Panc1 (cell line): ENCODE measurements around the gene DFFA. TPM values are rescaled to one million over a fixed set of nuclear protein-coding genes. Genes with fewer than 3 reads are reported as not detected.

Experiments used
- ATAC-seq: fragments of 200-7000 bp; cut with Tn5 transposase; 2 replicates; pipeline ENCODE4 v1.9.1; 2020; ENCODE audit warnings: mild to moderate bottlenecking, moderate library complexity
- BruUV-seq: library from RNA; stranded (reverse); fragments of 400-500 nt; replicated peaks from 2 replicates; lab custom pipeline; 2021; lab: Mats Ljungman, UMichigan
- CTCF ChIA-PET: fragments of 300-600 bp; sonication (Branson Sonifier 250); formaldehyde crosslinking; loops from one replicate; lab custom pipeline; 2022; ENCODE audit warnings: antibody characterized with exemption; lab: Charles Lee
- POLR2A ChIA-PET: fragments of 300-600 bp; sonication (Branson Sonifier 250); formaldehyde crosslinking; loops from one replicate; lab custom pipeline; 2022; ENCODE audit warnings: antibody characterized with exemption; lab: Charles Lee
- DNase-seq: peaks from one replicate; pipeline ENCODE4 v3.0.0-alpha.2; 2010; ENCODE audit warnings: low read depth, low spot score
- H3K27ac ChIP-seq: 2 replicates; pipeline ENCODE4 v1.5.1; 2011; ENCODE audit warnings: mild to moderate bottlenecking, low read length, inconsistent platforms
- H3K27me3 ChIP-seq: fragments of 200-500 bp; sonication (Bioruptor generic); 2 replicates; pipeline ENCODE4 v1.6.0; 2014; ENCODE audit warnings: low read length, inconsistent platforms; ENCODE audit not compliant: control insufficient read depth, insufficient read depth
- H3K36me3 ChIP-seq: fragments of 200-500 bp; sonication (Bioruptor generic); 2 replicates; pipeline ENCODE4 v1.5.1; 2014; ENCODE audit warnings: inconsistent platforms, mild to moderate bottlenecking, low read length, moderate library complexity; ENCODE audit not compliant: control insufficient read depth, insufficient read depth
- H3K4me1 ChIP-seq: 2 replicates; pipeline ENCODE4 v1.5.1; 2011; ENCODE audit warnings: inconsistent platforms, mild to moderate bottlenecking, low read length, moderate library complexity; ENCODE audit not compliant: control insufficient read depth, insufficient read depth
- H3K4me3 ChIP-seq, 2 experiments: 2 replicates each; pipeline ENCODE4 v1.5.1; 2011 to 2012; ENCODE audit warnings: low read depth in 2 of 2, low read length in 2 of 2, mild to moderate bottlenecking in 2 of 2, inconsistent platforms in 1 of 2, moderate library complexity in 1 of 2
- H3K9me3 ChIP-seq: fragments of 200-500 bp; sonication (Bioruptor generic); 2 replicates; pipeline ENCODE4 v1.5.1; 2014; ENCODE audit warnings: low read depth, mild to moderate bottlenecking, inconsistent platforms, low read length, moderate library complexity; ENCODE audit not compliant: control insufficient read depth, insufficient read depth
- POLR2AphosphoS5 ChIP-seq: IDR thresholded peaks from 2 replicates; pipeline ENCODE4 v1.6.1; 2012; ENCODE audit warnings: mild to moderate bottlenecking, low read depth, low read length, moderate library complexity
- SIN3A ChIP-seq: IDR thresholded peaks from 2 replicates; pipeline ENCODE4 v1.6.1; 2012; ENCODE audit warnings: low read depth, mild to moderate bottlenecking, low read length, moderate library complexity, borderline replicate concordance; ENCODE audit not compliant: insufficient read depth
- TCF7L2 ChIP-seq: IDR thresholded peaks from 2 replicates; pipeline ENCODE4 v1.6.1; 2011; ENCODE audit warnings: mild to moderate bottlenecking, low read depth, low read length, inconsistent platforms
- in situ Hi-C: cut with HindIII; loops from 2 replicates; pipeline ENCODE4 v1.10.0; 2016; ENCODE audit warnings: low sequenced_read_pairs, low pct_unique_long_range_greater_than_20kb
- intact Hi-C: fragments of 100-400 bp; cut with micrococcal nuclease; formaldehyde crosslinking; loops from one replicate; pipeline ENCODE4 v1.10.0; 2022; ENCODE audit not compliant: unreplicated experiment
- total RNA-seq: library from RNA; stranded (reverse); gene quantifications from one replicate; pipeline ENCODE4 v1.2.1, GENCODE V29; 2021; ENCODE audit not compliant: unreplicated experiment
- TF ChIP-seq, protein P1 (sequence below), 2 experiments: IDR thresholded peaks; 2 replicates each; pipeline ENCODE4 v1.6.1; 2011 to 2012; ENCODE audit warnings: low read depth in 2 of 2, control low read depth in 1 of 2, low read length in 1 of 2, mild to moderate bottlenecking in 1 of 2, moderate library complexity in 1 of 2; ENCODE audit not compliant: insufficient read depth in 1 of 2
- TF ChIP-seq, protein P2 (sequence below): fragments of 450-650 bp; IDR thresholded peaks from 2 replicates; pipeline ENCODE4 v1.5.1; 2017; ENCODE audit warnings: mild to moderate bottlenecking

Gene DFFA
- total RNA-seq, 1 experiment from 2014 or later, result 68.1 TPM

DNA sequence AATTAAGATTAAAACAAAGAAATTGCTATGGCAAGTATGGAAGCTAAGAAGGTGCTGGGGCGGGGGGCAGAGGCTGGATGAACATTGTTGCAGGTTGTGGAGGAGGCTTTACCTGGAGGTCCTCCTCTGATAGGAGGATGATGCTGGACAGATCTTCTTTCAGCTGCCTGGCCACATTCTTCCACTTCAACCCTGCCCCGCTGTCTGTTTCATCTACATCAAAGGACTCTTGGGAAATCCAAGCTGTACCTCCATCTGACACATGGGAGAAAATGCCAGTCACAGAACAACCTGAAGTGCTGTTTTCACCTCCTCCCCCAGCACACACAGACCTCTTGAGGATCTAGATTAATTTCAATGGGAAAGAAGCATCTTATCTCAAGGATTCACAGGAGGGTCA, 5.3 kb downstream of the DFFA start:
- peaks cover 5% of the 10 kb centered on the region; the same call in 1 of the 2 replicates for H3K4me1 ChIP-seq
- intact Hi-C loops, result no loop called here
- no peak overlapping the region for H3K4me3 ChIP-seq
- in situ Hi-C loops, result no loop called here
- H3K27ac ChIP-seq, result no peak overlapping the region
- DNase-seq (no peak), ATAC-seq (no peak)
- no peaks in the 10 kb centered on the region for H3K9me3 ChIP-seq
- H3K36me3 ChIP-seq, result peaks cover 11% of the 10 kb centered on the region
- TF ChIP-seq, protein P1, sequence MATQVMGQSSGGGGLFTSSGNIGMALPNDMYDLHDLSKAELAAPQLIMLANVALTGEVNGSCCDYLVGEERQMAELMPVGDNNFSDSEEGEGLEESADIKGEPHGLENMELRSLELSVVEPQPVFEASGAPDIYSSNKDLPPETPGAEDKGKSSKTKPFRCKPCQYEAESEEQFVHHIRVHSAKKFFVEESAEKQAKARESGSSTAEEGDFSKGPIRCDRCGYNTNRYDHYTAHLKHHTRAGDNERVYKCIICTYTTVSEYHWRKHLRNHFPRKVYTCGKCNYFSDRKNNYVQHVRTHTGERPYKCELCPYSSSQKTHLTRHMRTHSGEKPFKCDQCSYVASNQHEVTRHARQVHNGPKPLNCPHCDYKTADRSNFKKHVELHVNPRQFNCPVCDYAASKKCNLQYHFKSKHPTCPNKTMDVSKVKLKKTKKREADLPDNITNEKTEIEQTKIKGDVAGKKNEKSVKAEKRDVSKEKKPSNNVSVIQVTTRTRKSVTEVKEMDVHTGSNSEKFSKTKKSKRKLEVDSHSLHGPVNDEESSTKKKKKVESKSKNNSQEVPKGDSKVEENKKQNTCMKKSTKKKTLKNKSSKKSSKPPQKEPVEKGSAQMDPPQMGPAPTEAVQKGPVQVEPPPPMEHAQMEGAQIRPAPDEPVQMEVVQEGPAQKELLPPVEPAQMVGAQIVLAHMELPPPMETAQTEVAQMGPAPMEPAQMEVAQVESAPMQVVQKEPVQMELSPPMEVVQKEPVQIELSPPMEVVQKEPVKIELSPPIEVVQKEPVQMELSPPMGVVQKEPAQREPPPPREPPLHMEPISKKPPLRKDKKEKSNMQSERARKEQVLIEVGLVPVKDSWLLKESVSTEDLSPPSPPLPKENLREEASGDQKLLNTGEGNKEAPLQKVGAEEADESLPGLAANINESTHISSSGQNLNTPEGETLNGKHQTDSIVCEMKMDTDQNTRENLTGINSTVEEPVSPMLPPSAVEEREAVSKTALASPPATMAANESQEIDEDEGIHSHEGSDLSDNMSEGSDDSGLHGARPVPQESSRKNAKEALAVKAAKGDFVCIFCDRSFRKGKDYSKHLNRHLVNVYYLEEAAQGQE (IDR thresholded peaks at IDR 0.05; ENCODE audit: insufficient read depth in 1 of 2, low read depth in 2 of 2, low read length in 1 of 2), result no peak
- TF ChIP-seq, protein P2, sequence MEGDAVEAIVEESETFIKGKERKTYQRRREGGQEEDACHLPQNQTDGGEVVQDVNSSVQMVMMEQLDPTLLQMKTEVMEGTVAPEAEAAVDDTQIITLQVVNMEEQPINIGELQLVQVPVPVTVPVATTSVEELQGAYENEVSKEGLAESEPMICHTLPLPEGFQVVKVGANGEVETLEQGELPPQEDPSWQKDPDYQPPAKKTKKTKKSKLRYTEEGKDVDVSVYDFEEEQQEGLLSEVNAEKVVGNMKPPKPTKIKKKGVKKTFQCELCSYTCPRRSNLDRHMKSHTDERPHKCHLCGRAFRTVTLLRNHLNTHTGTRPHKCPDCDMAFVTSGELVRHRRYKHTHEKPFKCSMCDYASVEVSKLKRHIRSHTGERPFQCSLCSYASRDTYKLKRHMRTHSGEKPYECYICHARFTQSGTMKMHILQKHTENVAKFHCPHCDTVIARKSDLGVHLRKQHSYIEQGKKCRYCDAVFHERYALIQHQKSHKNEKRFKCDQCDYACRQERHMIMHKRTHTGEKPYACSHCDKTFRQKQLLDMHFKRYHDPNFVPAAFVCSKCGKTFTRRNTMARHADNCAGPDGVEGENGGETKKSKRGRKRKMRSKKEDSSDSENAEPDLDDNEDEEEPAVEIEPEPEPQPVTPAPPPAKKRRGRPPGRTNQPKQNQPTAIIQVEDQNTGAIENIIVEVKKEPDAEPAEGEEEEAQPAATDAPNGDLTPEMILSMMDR, result no peak
- no peak for TF ChIP-seq SIN3A
- no TSS peak for BruUV-seq
- CTCF ChIA-PET, result no interaction called here
- POLR2A ChIA-PET, result no interaction called here
- no peaks in the 10 kb centered on the region for H3K27me3 ChIP-seq

DNA sequence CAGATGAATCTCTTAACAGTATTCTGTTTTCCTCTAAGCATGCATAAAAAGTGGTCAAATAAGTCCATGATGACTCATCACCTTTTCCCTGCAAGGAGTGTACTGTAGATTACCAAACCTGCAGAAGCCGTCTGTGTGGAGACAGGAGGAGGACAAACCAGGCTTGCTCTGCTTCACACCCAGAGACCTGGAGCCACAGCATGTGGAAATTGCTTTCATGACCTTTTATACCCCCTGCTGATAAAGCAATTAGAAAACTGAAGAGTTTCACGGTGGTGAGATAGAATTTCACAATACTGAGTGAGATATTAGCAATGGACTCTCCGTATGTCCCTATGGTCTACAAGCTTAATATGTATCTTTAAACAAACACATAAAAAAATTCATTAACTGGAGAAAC, 13.1 kb downstream of the DFFA start:
- BruUV-seq, result TSS peak; percentile 66
- H3K27ac ChIP-seq, result no peak overlapping the region
- intact Hi-C loops (no loop called here), in situ Hi-C loops (no loop called here)
- ATAC-seq (no peak), DNase-seq (no peak)
- H3K4me3 ChIP-seq, result no peak overlapping the region
- no peaks in the 10 kb centered on the region for H3K27me3 ChIP-seq
- no peaks in the 10 kb centered on the region for H3K4me1 ChIP-seq
- peaks cover 7% of the 10 kb centered on the region; the same call in 1 of the 2 replicates for H3K36me3 ChIP-seq
- ChIA-PET POLR2A (no interaction called here), CTCF (no interaction called here)
- TF ChIP-seq, protein P1 (IDR thresholded peaks at IDR 0.05; ENCODE audit: insufficient read depth in 1 of 2, low read depth in 2 of 2, low read length in 1 of 2), result no peak
- TF ChIP-seq POLR2AphosphoS5 (no peak), SIN3A (no peak), TCF7L2 (no peak)
- TF ChIP-seq, protein P2, result no peak
- H3K9me3 ChIP-seq, result no peaks in the 10 kb centered on the region
